NCI-H2196 treated with DMSO at 0.1 percent for 48 hours (cell line): Measurements from ENCODE around the gene URM1.

Experiments used
- DNase-seq: peaks from one replicate; lab custom pipeline; 2025; ENCODE audit not compliant: unreplicated experiment; lab: John Stamatoyannopoulos, UW

The URM1 gene

DNA sequence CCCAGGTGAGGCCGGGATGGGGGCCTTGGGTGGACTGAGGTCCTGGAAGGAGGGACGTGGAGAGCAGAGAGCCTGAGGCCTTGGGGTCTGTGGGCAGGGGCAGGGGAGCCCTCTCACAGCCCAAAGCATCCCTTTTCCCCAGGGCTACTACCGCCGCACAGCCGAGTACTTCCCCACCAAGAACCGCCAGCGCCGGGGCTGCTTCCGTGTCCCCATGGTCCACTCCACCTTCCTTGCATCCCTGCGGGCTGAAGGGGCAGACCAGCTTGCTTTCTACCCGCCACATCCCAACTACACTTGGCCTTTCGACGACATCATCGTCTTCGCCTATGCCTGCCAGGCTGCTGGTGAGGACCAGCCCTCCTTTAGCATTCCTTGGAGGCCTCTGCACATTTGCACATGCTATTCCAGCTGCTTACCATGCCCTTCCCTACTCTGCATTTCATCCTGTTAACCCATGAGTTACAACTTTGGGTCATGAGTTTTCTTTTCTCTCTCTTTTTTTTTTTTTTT is 53.1 kb downstream of the URM1 start:
- DNase-seq, result no peak

DNA sequence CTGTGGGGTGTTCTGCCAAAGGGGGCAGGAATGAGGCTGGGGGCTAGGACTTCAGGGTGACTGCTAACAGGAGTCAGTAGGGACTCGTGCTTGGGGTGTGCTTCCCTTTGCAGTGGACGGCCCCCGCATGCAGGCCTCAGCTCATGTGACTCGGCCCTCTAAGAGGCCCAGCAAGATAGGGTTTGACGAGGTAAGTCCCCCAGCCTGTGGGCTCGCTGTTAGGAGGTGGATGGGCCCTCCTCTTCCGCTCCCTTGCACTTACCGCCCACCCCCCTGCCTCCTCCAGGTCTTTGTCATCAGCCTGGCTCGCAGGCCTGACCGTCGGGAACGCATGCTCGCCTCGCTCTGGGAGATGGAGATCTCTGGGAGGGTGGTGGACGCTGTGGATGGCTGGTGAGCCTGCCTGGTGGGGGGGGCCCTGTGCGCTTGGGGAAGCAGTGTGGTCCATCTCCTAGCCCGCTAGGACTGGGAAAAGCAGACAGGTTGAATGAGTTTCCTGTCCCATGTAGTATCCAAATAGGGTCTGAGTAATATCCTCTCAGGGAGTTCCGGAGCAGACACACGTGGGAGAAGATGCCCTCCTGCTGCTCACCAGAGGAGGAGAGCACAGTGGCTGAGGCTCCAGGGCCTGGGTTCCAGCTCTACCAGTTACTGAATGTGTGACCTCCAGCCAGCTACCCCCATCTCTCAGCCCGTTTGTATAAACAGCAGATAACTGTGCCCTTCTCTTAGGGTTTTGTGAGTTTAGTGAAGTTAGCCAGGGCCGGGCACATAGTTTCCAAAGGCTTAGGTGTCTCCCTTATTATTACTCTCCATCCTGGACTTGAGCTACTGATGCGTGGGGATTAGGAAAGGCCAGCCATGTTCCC is 57.7 kb downstream of the URM1 start:
- no peak for DNase-seq

DNA sequence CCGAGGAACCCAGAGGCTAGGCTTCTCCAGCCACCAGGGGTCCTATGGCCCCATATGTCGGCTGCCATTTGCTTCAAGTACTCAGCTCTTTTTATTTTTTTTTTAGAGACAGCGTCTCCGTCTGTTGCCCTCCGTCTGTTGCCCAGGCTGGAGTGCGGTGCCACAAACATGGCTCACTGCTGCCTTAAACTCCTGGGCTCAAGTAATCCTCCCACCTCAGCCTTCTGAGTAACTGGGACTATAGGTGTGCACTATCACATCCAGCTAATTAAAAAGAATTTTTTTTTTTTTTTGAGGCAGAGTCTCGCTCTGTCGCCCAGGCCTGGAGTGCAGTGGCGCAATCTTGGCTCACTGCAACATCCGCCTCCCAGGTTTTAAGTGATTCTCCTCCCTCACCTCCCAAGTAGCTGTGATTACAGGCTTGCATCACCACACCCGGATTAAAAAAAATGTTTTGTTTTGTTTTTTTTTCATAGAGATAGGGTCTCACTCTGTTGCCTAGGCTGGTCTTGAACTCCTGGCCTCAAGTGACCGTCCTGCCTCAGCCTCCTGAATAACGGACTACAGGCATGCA is 58.4 kb downstream of the URM1 start:
- no peak for DNase-seq

GRCh38 chr9:128431207-128431606 is 60.0 kb downstream of the URM1 start:
- DNase-seq, result no peak

DNA sequence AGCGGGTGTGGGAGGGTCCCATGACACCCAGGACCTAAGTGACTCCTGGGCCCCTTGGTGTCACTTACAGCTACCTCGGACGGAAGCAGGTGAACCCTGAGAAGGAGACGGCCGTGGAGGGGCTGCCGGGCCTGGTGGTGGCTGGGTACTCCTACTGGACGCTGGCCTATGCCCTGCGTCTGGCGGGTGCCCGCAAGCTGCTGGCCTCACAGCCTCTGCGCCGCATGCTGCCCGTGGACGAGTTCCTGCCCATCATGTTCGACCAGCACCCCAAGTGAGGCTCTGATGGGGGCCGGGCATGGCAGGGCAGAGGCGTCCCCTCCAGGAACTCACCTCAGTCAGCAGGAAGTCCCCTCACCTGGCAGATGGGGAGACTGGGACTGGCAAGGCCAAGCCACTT is 63.2 kb downstream of the URM1 start:
- DNase-seq, result no peak

DNA sequence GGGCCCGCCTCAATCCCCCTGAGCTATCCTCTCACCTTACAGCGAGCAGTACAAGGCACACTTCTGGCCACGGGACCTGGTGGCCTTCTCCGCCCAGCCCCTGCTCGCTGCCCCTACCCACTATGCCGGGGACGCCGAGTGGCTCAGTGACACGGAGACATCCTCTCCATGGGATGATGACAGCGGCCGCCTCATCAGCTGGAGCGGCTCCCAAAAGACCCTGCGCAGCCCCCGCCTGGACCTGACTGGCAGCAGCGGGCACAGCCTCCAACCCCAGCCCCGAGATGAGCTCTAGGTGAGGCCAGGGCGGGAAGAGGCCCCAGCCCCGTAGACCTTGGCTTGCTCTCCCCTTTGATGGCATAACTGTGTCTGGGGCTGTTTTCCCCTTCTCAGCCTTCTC is 64.4 kb downstream of the URM1 start:
- no peak for DNase-seq

DNA sequence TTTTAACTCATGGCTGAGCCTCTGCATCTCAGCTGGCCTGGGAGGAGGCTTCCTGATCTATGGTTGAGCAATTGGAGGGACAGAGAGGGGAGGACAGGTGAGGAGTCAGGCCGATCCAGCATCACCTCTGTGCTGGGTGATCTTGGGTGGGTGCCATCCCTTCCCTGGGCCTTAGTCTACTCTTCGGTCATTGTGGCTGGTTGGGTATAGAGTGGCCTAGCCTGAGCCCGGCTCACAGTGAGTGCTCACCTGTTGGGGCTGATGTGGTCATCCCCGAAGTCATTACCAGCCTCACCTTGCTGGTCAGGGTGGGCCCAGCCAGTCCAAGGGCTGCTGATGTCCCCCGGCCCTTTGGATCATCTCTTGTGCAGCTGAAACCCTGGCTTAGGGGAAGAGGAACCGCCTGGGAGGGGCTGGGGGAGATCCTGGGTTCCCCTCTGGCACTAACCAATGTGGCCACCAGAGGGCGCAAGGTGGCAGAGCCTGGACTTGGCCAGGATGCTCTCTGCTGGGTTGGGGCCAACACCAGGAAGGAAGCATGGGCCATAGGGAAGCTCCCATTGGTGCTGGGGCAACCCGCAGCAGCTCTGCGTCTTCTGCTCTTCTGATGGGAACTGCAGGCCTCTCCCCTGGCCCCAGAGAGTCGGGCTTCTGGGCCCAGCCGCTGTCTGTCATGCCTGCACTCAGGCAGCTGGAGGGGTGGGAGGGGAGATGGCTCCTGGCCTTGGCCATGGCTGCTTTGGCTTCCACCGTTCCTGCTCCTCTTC is 67.4 kb downstream of the URM1 start:
- peak; percentile 79 for DNase-seq

DNA sequence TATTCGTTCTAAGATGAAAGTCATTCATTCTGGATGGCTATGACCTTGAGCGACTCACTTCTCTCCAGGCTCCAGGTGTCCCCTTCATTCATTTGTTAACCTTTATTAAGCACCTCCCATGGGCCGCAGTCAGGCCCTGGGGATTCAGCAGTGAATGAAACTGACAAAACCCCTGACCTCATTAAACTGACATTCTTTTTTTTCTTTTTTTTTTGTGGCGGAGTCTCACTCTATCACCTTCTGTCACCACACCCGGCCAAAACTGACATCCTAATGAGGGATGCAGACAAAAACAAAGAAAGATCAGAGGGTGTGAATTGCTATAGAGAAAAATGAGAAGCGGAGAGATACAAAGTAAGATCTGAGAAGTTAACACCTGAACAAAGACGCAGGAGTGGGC is 68.1 kb downstream of the URM1 start:
- no peak for DNase-seq
